Measurements from ENCODE around the gene CFI. TPM values are rescaled to one million over a fixed set of nuclear protein-coding genes. Genes with fewer than 3 reads are reported as not detected.
A peak's percentile ranks its signal among the peaks of the same experiment; 100 is the strongest.

CFI gene
- total and polyA plus RNA-seq, 2 experiments from 2014 or later = 0.18 to 0.22 TPM

GRCh38 chr4:109810552-109811387 is 9.0 kb upstream of the CFI start:
- H3K9me2 ChIP-seq (ENCODE audit: insufficient read depth) = no peaks in the 10 kb centered on the region
- H3F3A ChIP-seq (ENCODE audit: insufficient read depth) = no peaks in the 10 kb centered on the region
- peaks cover 4% of the 10 kb centered on the region for H3K79me2 ChIP-seq (ENCODE audit: insufficient read depth)
- H3K9me3 ChIP-seq (ENCODE audit: low read depth) = no peaks in the 10 kb centered on the region
- H3K27ac ChIP-seq = no peak overlapping the region
- no peak overlapping the region for H3K9ac ChIP-seq
- no peaks in the 10 kb centered on the region for H4K20me1 ChIP-seq (ENCODE audit: insufficient read depth)
- H3K27me3 ChIP-seq (replicated peaks; ENCODE audit: insufficient read depth) = no peaks in the 10 kb centered on the region
- no peak for DNase-seq
- H2AFZ ChIP-seq = 0 out of 2 replicates have a peak overlapping the region, but pooled peaks have one; percentile 47
- H3K4me3 ChIP-seq = no peak overlapping the region
- 45 to 48% methylated on average over 11 of the region's 11 CpGs for WGBS, 2 experiments (ENCODE audit: low coverage in 1 of 2, low lambda C conversion rate in 2 of 2, missing lambda C conversion rate in 2 of 2)
- H3K4me1 ChIP-seq (ENCODE audit: insufficient read depth) = no peaks in the 10 kb centered on the region
- TF ChIP-seq EZH2phosphoT487 (IDR thresholded peaks at IDR 0.05; ENCODE audit: insufficient read depth, low read depth) (no peak), EZH2 (IDR thresholded peaks at IDR 0.05; ENCODE audit: insufficient read depth, poor library complexity, severe bottlenecking) (no peak)
- no peaks in the 10 kb centered on the region for H3K36me3 ChIP-seq (ENCODE audit: low read depth)
- in situ Hi-C loops (cut with MboI) = loop anchor here (10.0 to 25.0 kb wide), 2 partner anchors 386 to 973 kb away; no protein-coding TSS in a partner anchor
- no peak overlapping the region for H3K4me2 ChIP-seq (ENCODE audit: unreplicated experiment)

- Histone ChIP-seq H3K27me3 (replicated peaks; ENCODE audit: insufficient read depth) (no peaks in the 10 kb centered on the region), H3K36me3 (ENCODE audit: low read depth) (no peaks in the 10 kb centered on the region), H3K27ac (no peak overlapping the region), H3K79me2 (ENCODE audit: insufficient read depth) (no peaks in the 10 kb centered on the region), H3K4me3 (no peak overlapping the region), H3K4me2 (ENCODE audit: unreplicated experiment) (no peak overlapping the region), H4K20me1 (ENCODE audit: insufficient read depth) (no peaks in the 10 kb centered on the region), H3K9ac (no peak overlapping the region), H3K9me3 (ENCODE audit: low read depth) (no peaks in the 10 kb centered on the region), H2AFZ (no peak overlapping the region), H3K4me1 (ENCODE audit: insufficient read depth) (no peaks in the 10 kb centered on the region), H3K9me2 (ENCODE audit: insufficient read depth) (no peaks in the 10 kb centered on the region), H3F3A (ENCODE audit: insufficient read depth) (no peaks in the 10 kb centered on the region)
- WGBS, 2 experiments (ENCODE audit: low coverage in 1 of 2, low lambda C conversion rate in 2 of 2, missing lambda C conversion rate in 2 of 2) = 79 to 80% methylated on average over 2 of the region's 2 CpGs
- in situ Hi-C loops (cut with MboI) = loop anchor here (10.0 to 25.0 kb wide), 2 partner anchors 385 to 972 kb away; no protein-coding TSS in a partner anchor
- TF ChIP-seq EZH2 (IDR thresholded peaks at IDR 0.05; ENCODE audit: insufficient read depth, poor library complexity, severe bottlenecking) = no peak
- no peak for TF ChIP-seq EZH2phosphoT487 (IDR thresholded peaks at IDR 0.05; ENCODE audit: insufficient read depth, low read depth)
- DNase-seq = no peak
These were observed 7.9 kb upstream of the CFI start for GRCh38 chr4:109809655-109810054.

DNA sequence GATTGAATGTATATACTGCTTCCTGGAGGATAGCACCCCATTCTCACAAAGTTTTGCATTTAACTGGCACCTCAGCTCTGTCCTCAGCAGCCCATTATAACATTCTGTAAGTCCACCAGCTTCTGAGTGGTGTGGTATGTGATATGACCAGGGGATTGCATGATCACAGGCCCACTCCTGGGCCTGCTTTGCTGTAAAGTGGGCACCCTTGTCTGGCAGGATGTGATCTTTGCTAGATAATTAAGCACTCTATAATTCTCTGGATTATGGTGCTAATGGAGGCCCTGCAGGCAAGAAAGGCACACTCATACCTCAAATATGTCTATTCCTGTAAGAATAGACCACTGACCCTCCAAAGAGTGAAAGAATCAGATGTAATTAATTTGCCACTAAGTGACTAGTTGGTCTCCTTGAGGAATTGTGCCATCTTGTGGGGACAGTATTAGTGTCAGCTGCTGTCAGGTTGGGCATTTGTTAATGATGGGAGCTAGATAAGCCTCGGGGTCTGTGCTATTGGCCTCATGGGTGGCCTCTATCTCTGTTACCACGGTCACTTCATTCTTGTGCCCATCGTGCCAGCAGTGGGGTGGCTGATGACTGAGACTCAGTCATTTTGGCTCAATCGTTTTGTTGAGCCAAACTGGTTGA is 2.2 kb upstream of the CFI start:
- Histone ChIP-seq H3K36me3 (ENCODE audit: low read depth) (no peaks in the 10 kb centered on the region), H3F3A (ENCODE audit: insufficient read depth) (no peaks in the 10 kb centered on the region), H2AFZ (peak overlapping the region; percentile 19; the same call in 1 of the 2 replicates), H3K9me3 (ENCODE audit: low read depth) (no peaks in the 10 kb centered on the region), H3K4me1 (ENCODE audit: insufficient read depth) (peaks cover 6% of the 10 kb centered on the region; the same call in 1 of the 2 replicates), H3K79me2 (ENCODE audit: insufficient read depth) (no peaks in the 10 kb centered on the region), H4K20me1 (ENCODE audit: insufficient read depth) (no peaks in the 10 kb centered on the region), H3K4me3 (no peak overlapping the region), H3K4me2 (ENCODE audit: unreplicated experiment) (no peak overlapping the region), H3K27me3 (replicated peaks; ENCODE audit: insufficient read depth) (no peaks in the 10 kb centered on the region), H3K9ac (no peak overlapping the region), H3K27ac (no peak overlapping the region), H3K9me2 (ENCODE audit: insufficient read depth) (no peaks in the 10 kb centered on the region)
- TF ChIP-seq EZH2 (IDR thresholded peaks at IDR 0.05; ENCODE audit: insufficient read depth, poor library complexity, severe bottlenecking) (no peak), EZH2phosphoT487 (IDR thresholded peaks at IDR 0.05; ENCODE audit: insufficient read depth, low read depth) (no peak)
- DNase-seq = peak; percentile 65
- in situ Hi-C loops (cut with MboI) = loop anchor here (25.0 kb wide), 1 partner anchor 967 kb away; no protein-coding TSS in a partner anchor
- 10 to 14% methylated on average over 4 of the region's 4 CpGs for WGBS, 2 experiments (ENCODE audit: low coverage in 1 of 2, low lambda C conversion rate in 2 of 2, missing lambda C conversion rate in 2 of 2)

DNA sequence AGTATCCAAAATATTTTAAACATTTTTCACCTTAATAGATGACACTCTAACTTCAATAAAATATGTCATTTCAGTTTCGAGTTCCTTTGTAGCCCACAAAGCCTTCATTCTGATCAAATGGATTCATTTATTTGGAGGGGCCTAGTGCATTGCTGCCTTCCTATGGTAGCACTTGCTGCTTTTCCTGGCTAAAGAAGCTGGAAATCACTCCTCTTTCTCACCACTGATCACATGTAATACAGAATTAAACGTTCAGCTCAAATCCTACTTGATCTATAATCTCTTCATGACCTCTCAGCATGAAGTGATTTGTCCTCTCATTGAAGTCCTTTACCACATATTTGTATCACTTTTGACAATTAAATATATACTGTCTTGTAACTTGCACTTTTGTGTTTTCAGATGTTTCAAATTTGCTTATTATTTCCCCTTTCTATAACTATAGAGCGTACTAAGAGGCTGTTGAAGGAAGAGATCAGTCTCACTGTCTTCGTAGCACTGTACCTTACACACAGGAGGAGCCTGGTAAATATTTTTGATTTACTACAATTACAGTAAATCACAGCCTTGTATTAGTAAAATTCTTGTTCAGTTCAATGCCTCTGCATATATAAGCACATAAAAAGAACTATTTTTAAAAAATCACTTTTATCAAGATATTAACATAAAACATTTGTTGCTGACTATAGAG is 555 bp downstream of the CFI start:
- no peak overlapping the region for H3K4me2 ChIP-seq (ENCODE audit: unreplicated experiment)
- peaks cover 6% of the 10 kb centered on the region; the same call in 1 of the 2 replicates for H3K4me1 ChIP-seq (ENCODE audit: insufficient read depth)
- H3K9ac ChIP-seq = no peak overlapping the region
- no peaks in the 10 kb centered on the region for H4K20me1 ChIP-seq (ENCODE audit: insufficient read depth)
- H3K9me2 ChIP-seq (ENCODE audit: insufficient read depth) = no peaks in the 10 kb centered on the region
- H3K27ac ChIP-seq = no peak overlapping the region
- no peak for TF ChIP-seq EZH2phosphoT487 (IDR thresholded peaks at IDR 0.05; ENCODE audit: insufficient read depth, low read depth)
- no peak for TF ChIP-seq EZH2 (IDR thresholded peaks at IDR 0.05; ENCODE audit: insufficient read depth, poor library complexity, severe bottlenecking)
- 53 to 58% methylated on average over 4 of the region's 4 CpGs for WGBS, 2 experiments (ENCODE audit: low coverage in 1 of 2, low lambda C conversion rate in 2 of 2, missing lambda C conversion rate in 2 of 2)
- no peak overlapping the region for H3K4me3 ChIP-seq
- no peaks in the 10 kb centered on the region for H3K79me2 ChIP-seq (ENCODE audit: insufficient read depth)
- 0 out of 2 replicates have a peak overlapping the region, but pooled peaks have one; percentile 6 for H2AFZ ChIP-seq
- no peak for DNase-seq
- in situ Hi-C loops (cut with MboI) = loop anchor here (25.0 kb wide), 1 partner anchor 964 kb away; no protein-coding TSS in a partner anchor
- no peaks in the 10 kb centered on the region for H3F3A ChIP-seq (ENCODE audit: insufficient read depth)
- H3K27me3 ChIP-seq (replicated peaks; ENCODE audit: insufficient read depth) = no peaks in the 10 kb centered on the region
- H3K9me3 ChIP-seq (ENCODE audit: low read depth) = no peaks in the 10 kb centered on the region
- H3K36me3 ChIP-seq (ENCODE audit: low read depth) = no peaks in the 10 kb centered on the region
